Right hindlimb (tissue), 1 donor: ENCODE data around the gene BICD1.

Experiments
- DNase-seq: peaks from one replicate; pipeline ENCODE4 v3.0.0-alpha.2; 2018

The BICD1 gene

GRCh38 chr12:32362892-32363291 is 256.2 kb downstream of the BICD1 start:
- no peak for DNase-seq

- peak; percentile 55 for DNase-seq
Observed at GRCh38 chr12:32365473-32366064, 258.9 kb downstream of the BICD1 start.

- no peak for DNase-seq
Observed at GRCh38 chr12:32366714-32367113, 260.1 kb downstream of the BICD1 start.

GRCh38 chr12:32367381-32367780 is 260.7 kb downstream of the BICD1 start:
- no peak for DNase-seq

- DNase-seq = no peak
Observed at GRCh38 chr12:32369202-32369601, 262.6 kb downstream of the BICD1 start.

GRCh38 chr12:32377344-32378055 is 270.9 kb downstream of the BICD1 start:
- DNase-seq = no peak

- no peak for DNase-seq
Observed at GRCh38 chr12:32379213-32379612, 272.6 kb downstream of the BICD1 start.

GRCh38 chr12:32379667-32380066 is 273.0 kb downstream of the BICD1 start:
- DNase-seq = no peak

- DNase-seq = no peak
Observed at GRCh38 chr12:32382226-32382625, 275.6 kb downstream of the BICD1 start.

GRCh38 chr12:32390572-32391219 is 284.0 kb downstream of the BICD1 start:
- DNase-seq = peak; percentile 40

GRCh38 chr12:32395026-32395425 is 288.4 kb downstream of the BICD1 start:
- no peak for DNase-seq

GRCh38 chr12:32397696-32398095 is 291.0 kb downstream of the BICD1 start:
- no peak for DNase-seq

GRCh38 chr12:32398181-32398580 is 291.5 kb downstream of the BICD1 start:
- DNase-seq = no peak

GRCh38 chr12:32398816-32399369 is 292.2 kb downstream of the BICD1 start:
- DNase-seq = no peak

- DNase-seq = peak; percentile 85
Observed at GRCh38 chr12:32399370-32400113, 292.9 kb downstream of the BICD1 start, which contains the start of gene FGD4. TSS of gene FGD4 (plus strand) at chr12:32399558.

- no peak for DNase-seq
Observed at GRCh38 chr12:32400114-32400672, 293.5 kb downstream of the BICD1 start.

GRCh38 chr12:32400866-32401265 is 294.2 kb downstream of the BICD1 start:
- no peak for DNase-seq

- no peak for DNase-seq
Observed at GRCh38 chr12:32402170-32402569, 295.5 kb downstream of the BICD1 start.

- no peak for DNase-seq
Observed at GRCh38 chr12:32402946-32403345, 296.3 kb downstream of the BICD1 start.

GRCh38 chr12:32407795-32408194 is 301.1 kb downstream of the BICD1 start:
- DNase-seq = no peak

- DNase-seq = no peak
Observed at GRCh38 chr12:32413412-32413811, 306.8 kb downstream of the BICD1 start.

GRCh38 chr12:32418221-32418620 is 311.6 kb downstream of the BICD1 start:
- DNase-seq = no peak
